ENCODE measurements around the gene SDHB.
A peak's percentile ranks its signal among the peaks of the same experiment; 100 is the strongest.

SDHB gene

DNA sequence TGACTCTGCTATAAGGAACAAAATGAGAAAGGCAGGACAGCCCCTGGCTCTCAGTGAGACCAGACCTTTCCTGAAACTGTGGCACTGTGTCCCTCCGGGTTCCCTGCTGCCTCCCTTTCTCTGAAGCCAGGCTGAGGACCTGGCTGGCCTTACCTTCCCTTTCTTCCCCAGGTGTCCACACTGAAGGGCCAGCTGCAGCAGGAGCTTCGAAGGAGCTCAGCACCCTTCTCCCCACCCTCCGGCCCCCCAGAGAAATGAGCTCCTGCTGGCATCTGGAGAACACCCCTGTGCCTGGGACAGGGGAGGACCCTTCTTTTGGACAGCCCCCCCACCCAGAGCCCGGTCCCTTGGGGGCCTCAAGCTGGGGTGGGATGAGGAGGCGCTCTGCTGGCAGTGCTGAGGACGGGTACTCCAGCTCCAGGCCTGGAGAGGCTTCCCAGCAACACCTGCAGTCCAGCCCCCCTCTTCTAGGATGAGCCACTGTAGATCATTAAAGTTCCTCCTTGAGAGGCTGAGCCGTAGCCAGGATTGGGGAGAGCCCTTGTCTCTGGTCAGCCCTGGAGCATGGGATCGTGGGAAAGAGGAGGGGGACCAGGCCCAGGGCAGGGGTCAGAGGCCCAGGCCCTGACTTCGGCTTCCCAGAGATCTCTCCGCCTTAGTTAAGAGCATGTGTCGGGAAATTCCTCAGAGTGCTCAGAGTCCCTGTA is 81.5 kb downstream of the SDHB start:
- Mint-ChIP-seq H3K4me1 (no peaks in the 10 kb centered on the region), H3K36me3 (ENCODE audit: insufficient read depth) (peaks cover 2% of the 10 kb centered on the region), H3K9me3 (no peaks in the 10 kb centered on the region), H3K27ac (ENCODE audit: low read depth) (peak overlapping the region; percentile 13), H3K27me3 (no peaks in the 10 kb centered on the region), H3K4me3 (no peak overlapping the region)
- no peak for DNase-seq (ENCODE audit: low spot score in 2 of 2)
- ATAC-seq (replicated peaks; ENCODE audit: extremely low read depth, poor library complexity, severe bottlenecking): no peak

DNA sequence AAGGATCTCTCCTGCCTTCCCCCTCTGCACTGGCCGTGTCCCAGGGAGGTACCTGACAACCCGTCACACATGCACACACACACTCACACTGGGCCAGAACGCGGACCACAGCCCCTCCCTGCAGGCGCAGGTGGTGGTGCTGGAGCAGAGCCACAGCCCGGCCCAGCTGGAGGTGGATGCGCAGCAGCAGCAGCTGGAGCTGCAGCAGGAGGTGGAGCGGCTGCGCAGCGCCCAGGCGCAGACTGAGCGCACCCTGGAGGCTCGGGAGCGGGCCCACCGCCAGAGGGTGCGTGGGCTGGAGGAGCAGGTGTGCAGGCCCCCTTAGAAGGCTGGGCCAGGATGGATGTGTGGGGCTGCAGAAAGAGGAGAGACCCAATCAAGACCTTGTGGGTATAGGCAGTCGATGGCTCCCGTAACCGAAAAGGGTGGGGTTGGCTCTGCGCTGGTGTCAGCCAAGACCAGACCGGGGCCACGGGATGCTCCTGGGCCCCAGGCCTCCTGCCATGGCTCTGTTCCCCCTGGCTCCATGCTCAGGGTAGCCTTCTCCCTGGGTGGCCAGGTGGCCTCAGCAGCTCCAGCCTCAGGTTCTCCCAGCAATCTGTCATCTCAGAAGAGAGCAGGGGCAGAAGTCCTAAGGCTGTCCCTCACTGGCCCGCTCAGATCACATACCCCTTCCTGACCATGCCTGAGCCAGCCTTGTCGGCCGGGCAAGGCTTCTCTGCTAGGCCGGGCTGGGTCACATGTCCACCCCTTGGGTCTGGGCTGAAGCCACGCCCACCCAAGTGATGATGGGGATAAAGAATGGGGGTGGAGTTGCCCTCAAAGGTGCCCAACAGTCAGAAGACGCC is 82.3 kb downstream of the SDHB start:
- Mint-ChIP-seq H3K9me3 (no peaks in the 10 kb centered on the region), H3K4me1 (no peaks in the 10 kb centered on the region), H3K36me3 (ENCODE audit: insufficient read depth) (peaks cover 3% of the 10 kb centered on the region), H3K27me3 (no peaks in the 10 kb centered on the region), H3K4me3 (no peak overlapping the region), H3K27ac (ENCODE audit: low read depth) (no peak overlapping the region)
- ATAC-seq (replicated peaks; ENCODE audit: extremely low read depth, poor library complexity, severe bottlenecking) (no peak), DNase-seq (ENCODE audit: low spot score in 2 of 2) (no peak)

GRCh38 chr1:16970132-16970910 is 83.5 kb downstream of the SDHB start:
- Mint-ChIP-seq H3K4me3 (no peak overlapping the region), H3K36me3 (ENCODE audit: insufficient read depth) (peaks cover 6% of the 10 kb centered on the region), H3K27me3 (no peaks in the 10 kb centered on the region), H3K9me3 (no peaks in the 10 kb centered on the region), H3K27ac (ENCODE audit: low read depth) (no peak overlapping the region), H3K4me1 (peaks cover under 1% of the 10 kb centered on the region)
- no peak for ATAC-seq (replicated peaks; ENCODE audit: extremely low read depth, poor library complexity, severe bottlenecking)
- DNase-seq (ENCODE audit: low spot score in 2 of 2): no peak

DNA sequence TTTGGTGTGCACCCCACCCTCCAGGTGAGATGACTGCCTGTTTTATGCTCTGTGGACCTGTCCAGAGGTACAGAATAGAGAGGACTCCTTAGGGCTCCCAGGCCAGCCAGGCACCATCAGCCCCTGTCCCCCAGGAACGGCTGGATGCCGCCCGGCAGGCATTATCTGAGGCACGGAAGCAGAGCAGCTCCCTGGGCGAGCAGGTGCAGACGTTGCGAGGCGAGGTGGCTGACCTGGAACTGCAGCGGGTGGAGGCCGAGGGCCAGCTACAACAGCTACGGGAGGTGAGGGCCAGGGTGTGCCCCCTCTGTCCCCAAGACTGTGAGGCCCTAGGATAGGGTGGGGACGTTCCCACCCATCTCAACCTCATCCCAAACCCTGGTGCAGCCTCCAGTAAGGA is 84.2 kb downstream of the SDHB start:
- DNase-seq (ENCODE audit: low spot score in 2 of 2) (no peak), ATAC-seq (replicated peaks; ENCODE audit: extremely low read depth, poor library complexity, severe bottlenecking) (no peak)
- Mint-ChIP-seq H3K27me3 (no peaks in the 10 kb centered on the region), H3K27ac (ENCODE audit: low read depth) (peak overlapping the region; percentile 51), H3K9me3 (no peaks in the 10 kb centered on the region), H3K4me1 (peaks cover 6% of the 10 kb centered on the region), H3K4me3 (no peak overlapping the region), H3K36me3 (ENCODE audit: insufficient read depth) (peaks cover 6% of the 10 kb centered on the region)

DNA sequence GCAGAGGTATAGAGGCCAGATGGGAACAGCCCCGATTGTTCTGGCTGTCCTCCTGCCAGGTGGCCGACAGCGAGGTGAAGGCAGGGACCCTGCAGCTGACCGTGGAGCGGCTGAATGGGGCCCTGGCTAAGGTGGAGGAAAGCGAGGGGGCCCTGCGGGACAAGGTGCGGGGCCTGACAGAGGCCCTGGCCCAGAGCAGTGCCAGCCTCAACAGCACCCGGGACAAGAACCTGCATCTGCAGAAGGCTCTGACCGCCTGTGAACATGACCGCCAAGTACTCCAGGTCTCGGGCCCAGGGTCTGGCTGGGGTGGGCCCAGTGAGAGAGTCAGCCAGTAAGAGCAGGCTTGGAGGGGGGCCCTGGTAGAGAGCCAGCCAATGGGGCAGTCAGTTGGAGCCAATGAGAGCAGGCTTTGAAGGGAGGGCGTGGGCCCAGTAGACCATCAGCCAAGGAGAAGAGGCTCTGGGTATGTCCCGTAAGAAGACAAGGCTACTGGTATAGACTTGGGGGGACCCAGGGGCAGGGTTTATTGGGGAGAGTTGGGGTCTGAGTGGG is 84.7 kb downstream of the SDHB start:
- no peaks in the 10 kb centered on the region for H3K27me3 Mint-ChIP-seq
- H3K27ac Mint-ChIP-seq (ENCODE audit: low read depth): peak overlapping the region; percentile 51
- ATAC-seq (replicated peaks; ENCODE audit: extremely low read depth, poor library complexity, severe bottlenecking) (no peak), DNase-seq (ENCODE audit: low spot score in 2 of 2) (no peak)
- no peaks in the 10 kb centered on the region for H3K9me3 Mint-ChIP-seq
- H3K4me1 Mint-ChIP-seq: peaks cover 6% of the 10 kb centered on the region
- H3K4me3 Mint-ChIP-seq: no peak overlapping the region
- peaks cover 6% of the 10 kb centered on the region for H3K36me3 Mint-ChIP-seq (ENCODE audit: insufficient read depth)

All from central memory CD8-positive, alpha-beta T cell (primary cell).